Trophoblast cell (in vitro differentiated cells and primary cell): ENCODE measurements around the gene SREBF2.

Experiments
- DNase-seq, 2 donors: peaks; one replicate each; pipeline ENCODE4 v3.0.0-alpha.2; 2016
- H2AFZ ChIP-seq: 2 replicates; pipeline ENCODE4 v1.6.1; 2013; ENCODE audit warnings: low read length, moderate library complexity, mild to moderate bottlenecking; ENCODE audit not compliant: insufficient read depth, poor library complexity
- H2AK5ac ChIP-seq: 2 replicates; pipeline ENCODE4 v1.6.1; 2013; ENCODE audit warnings: mild to moderate bottlenecking, low read length
- H2BK120ac ChIP-seq: 2 replicates; pipeline ENCODE4 v1.6.1; 2013; ENCODE audit warnings: low read length, mild to moderate bottlenecking, moderate library complexity; ENCODE audit not compliant: insufficient read depth, poor library complexity
- H2BK12ac ChIP-seq: 2 replicates; pipeline ENCODE4 v1.6.1; 2013; ENCODE audit warnings: mild to moderate bottlenecking, low read length, moderate library complexity
- H2BK5ac ChIP-seq: 2 replicates; pipeline ENCODE4 v1.6.1; 2013; ENCODE audit warnings: low read length, low read depth, moderate library complexity, mild to moderate bottlenecking; ENCODE audit not compliant: poor library complexity
- H3K14ac ChIP-seq: 2 replicates; pipeline ENCODE4 v1.6.1; 2013; ENCODE audit warnings: mild to moderate bottlenecking, low read length
- H3K18ac ChIP-seq: 2 replicates; pipeline ENCODE4 v1.6.1; 2013; ENCODE audit warnings: mild to moderate bottlenecking, low read length
- H3K23ac ChIP-seq: 2 replicates; pipeline ENCODE4 v1.6.1; 2013; ENCODE audit warnings: low read length
- H3K27ac ChIP-seq: 2 replicates; pipeline ENCODE4 v1.5.1; 2013; ENCODE audit warnings: low read depth, mild to moderate bottlenecking, inconsistent platforms, low read length, moderate library complexity
- H3K27me3 ChIP-seq: 2 replicates; pipeline ENCODE4 v1.6.1; 2013; ENCODE audit warnings: inconsistent platforms, mild to moderate bottlenecking, low read length, moderate library complexity; ENCODE audit not compliant: insufficient read depth
- H3K36me3 ChIP-seq, 2 experiments: 1 replicate in 1 of 2; 2 replicates in 1 of 2; pipeline ENCODE4 v1.6.1; 2013; ENCODE audit warnings: low read length in 2 of 2, mild to moderate bottlenecking in 2 of 2, moderate library complexity in 1 of 2; ENCODE audit not compliant: insufficient read depth in 2 of 2, control insufficient read depth in 1 of 2
- H3K4ac ChIP-seq: 2 replicates; pipeline ENCODE4 v1.6.1; 2013; ENCODE audit warnings: low read depth, mild to moderate bottlenecking, low read length, moderate library complexity
- H3K4me1 ChIP-seq, 2 experiments: 1 replicate in 1 of 2; 2 replicates in 1 of 2; pipeline ENCODE4 v1.6.1; 2013; ENCODE audit warnings: low read length in 2 of 2, mild to moderate bottlenecking in 2 of 2, moderate library complexity in 1 of 2; ENCODE audit not compliant: insufficient read depth in 2 of 2, control insufficient read depth in 1 of 2
- H3K4me2 ChIP-seq: 2 replicates; pipeline ENCODE4 v1.6.1; 2013; ENCODE audit warnings: inconsistent platforms, mild to moderate bottlenecking, low read length, moderate library complexity
- H3K4me3 ChIP-seq: 2 replicates; pipeline ENCODE4 v1.5.1; 2013; ENCODE audit warnings: mild to moderate bottlenecking, low read depth, low read length, inconsistent platforms
- H3K79me1 ChIP-seq: one replicate; pipeline ENCODE4 v1.6.1; 2013; ENCODE audit warnings: low read length
- H3K79me2 ChIP-seq: 2 replicates; pipeline ENCODE4 v1.6.1; 2013; ENCODE audit warnings: low read length, mild to moderate bottlenecking; ENCODE audit not compliant: control insufficient read depth, insufficient read depth, poor library complexity
- H3K9ac ChIP-seq: 2 replicates; pipeline ENCODE4 v1.6.1; 2013; ENCODE audit warnings: mild to moderate bottlenecking, low read length
- H3K9me3 ChIP-seq: 2 replicates; pipeline ENCODE4 v1.6.1; 2013; ENCODE audit warnings: low read depth, mild to moderate bottlenecking, control low read depth, inconsistent platforms, low read length; ENCODE audit not compliant: insufficient read depth
- H4K12ac ChIP-seq: 2 replicates; pipeline ENCODE4 v1.6.1; 2013; ENCODE audit warnings: low read depth, mild to moderate bottlenecking, low read length, moderate library complexity
- H4K8ac ChIP-seq: 2 replicates; pipeline ENCODE4 v1.6.1; 2013; ENCODE audit warnings: low read depth, mild to moderate bottlenecking, low read length, moderate library complexity
- H4K91ac ChIP-seq: one replicate; pipeline ENCODE4 v1.6.1; 2013; ENCODE audit warnings: low read depth, mild to moderate bottlenecking, low read length, moderate library complexity
- WGBS: extraction: QIAGEN DNeasy Blood & Tissue Kit; methylation state at CpG from one replicate; pipeline ENCODE4 v1.1.7; 2013; ENCODE audit warnings: missing lambda C conversion rate; ENCODE audit not compliant: insufficient read length, insufficient coverage; ENCODE audit errors: extremely low coverage; 5-methylcytosine and 5-hydroxymethylcytosine counted together

Gene SREBF2

GRCh38 chr22:41913842-41914534, 81.1 kb downstream of the SREBF2 start:
- peaks cover 81% of the 10 kb centered on the region for H3K27me3 ChIP-seq
- no peak for DNase-seq
- H3K79me1 ChIP-seq = no peaks in the 10 kb centered on the region
- no peak overlapping the region for H3K4me3 ChIP-seq
- no peak overlapping the region for H2AK5ac ChIP-seq
- H4K12ac ChIP-seq = no peak overlapping the region
- H4K8ac ChIP-seq = no peak overlapping the region
- no CpG with 5 or more reads among the region's 79 CpGs for WGBS
- no peak overlapping the region for H2AFZ ChIP-seq
- H3K9me3 ChIP-seq = peaks cover 17% of the 10 kb centered on the region
- no peak overlapping the region for H3K23ac ChIP-seq
- peak overlapping the region; percentile 64 for H3K4me2 ChIP-seq
- no peaks in the 10 kb centered on the region for H3K36me3 ChIP-seq
- no peak overlapping the region for H3K4ac ChIP-seq
- no peak overlapping the region for H2BK5ac ChIP-seq
- H4K91ac ChIP-seq = no peak overlapping the region
- H2BK12ac ChIP-seq = no peak overlapping the region
- H3K18ac ChIP-seq = no peak overlapping the region
- H3K14ac ChIP-seq = no peak overlapping the region
- no peak overlapping the region for H3K9ac ChIP-seq
- H3K79me2 ChIP-seq = no peaks in the 10 kb centered on the region
- H3K4me1 ChIP-seq = peaks cover 4 to 16% of the 10 kb centered on the region in 2 experiments
- H3K27ac ChIP-seq = no peak overlapping the region
- no peak overlapping the region for H2BK120ac ChIP-seq

DNA sequence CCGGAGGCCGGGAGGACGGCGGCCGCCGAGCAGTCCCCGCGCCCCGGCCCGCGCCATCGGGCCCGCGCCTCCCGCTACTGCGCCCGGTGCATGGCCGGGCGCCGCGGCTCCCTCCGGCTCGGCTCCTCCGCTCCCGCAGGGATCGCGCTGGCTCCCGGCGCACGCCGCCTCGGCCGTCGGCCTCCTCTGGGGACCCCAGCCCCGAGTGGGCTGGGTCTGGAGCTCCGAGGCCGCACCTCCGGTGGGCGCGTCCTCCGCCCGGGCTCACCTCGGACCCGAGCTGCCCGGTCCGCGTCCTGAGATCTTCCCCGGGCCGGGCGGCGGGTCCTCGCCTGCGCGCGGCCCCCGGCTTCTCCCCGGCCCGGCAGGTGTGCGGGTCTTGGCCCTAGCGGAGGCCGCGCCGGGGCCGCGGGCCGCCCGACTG, 81.7 kb downstream of the SREBF2 start:
- peaks cover 81% of the 10 kb centered on the region for H3K27me3 ChIP-seq
- no peak overlapping the region for H3K4me3 ChIP-seq
- H3K9me3 ChIP-seq = peaks cover 17% of the 10 kb centered on the region
- H3K36me3 ChIP-seq = no peaks in the 10 kb centered on the region
- no peak overlapping the region for H4K12ac ChIP-seq
- no peak overlapping the region for H2BK120ac ChIP-seq
- H3K79me1 ChIP-seq = no peaks in the 10 kb centered on the region
- no peak overlapping the region for H3K18ac ChIP-seq
- WGBS = no CpG with 5 or more reads among the region's 67 CpGs
- no peak overlapping the region for H3K14ac ChIP-seq
- no peak overlapping the region for H2AK5ac ChIP-seq
- peaks cover 9 to 19% of the 10 kb centered on the region in 2 experiments for H3K4me1 ChIP-seq
- H3K4ac ChIP-seq = no peak overlapping the region
- no peak overlapping the region for H4K91ac ChIP-seq
- H3K4me2 ChIP-seq = peak overlapping the region; percentile 64
- no peak overlapping the region for H3K27ac ChIP-seq
- no peaks in the 10 kb centered on the region for H3K79me2 ChIP-seq
- no peak overlapping the region for H2BK12ac ChIP-seq
- H2BK5ac ChIP-seq = no peak overlapping the region
- no peak overlapping the region for H4K8ac ChIP-seq
- no peak for DNase-seq
- no peak overlapping the region for H2AFZ ChIP-seq
- no peak overlapping the region for H3K23ac ChIP-seq
- H3K9ac ChIP-seq = no peak overlapping the region

DNA sequence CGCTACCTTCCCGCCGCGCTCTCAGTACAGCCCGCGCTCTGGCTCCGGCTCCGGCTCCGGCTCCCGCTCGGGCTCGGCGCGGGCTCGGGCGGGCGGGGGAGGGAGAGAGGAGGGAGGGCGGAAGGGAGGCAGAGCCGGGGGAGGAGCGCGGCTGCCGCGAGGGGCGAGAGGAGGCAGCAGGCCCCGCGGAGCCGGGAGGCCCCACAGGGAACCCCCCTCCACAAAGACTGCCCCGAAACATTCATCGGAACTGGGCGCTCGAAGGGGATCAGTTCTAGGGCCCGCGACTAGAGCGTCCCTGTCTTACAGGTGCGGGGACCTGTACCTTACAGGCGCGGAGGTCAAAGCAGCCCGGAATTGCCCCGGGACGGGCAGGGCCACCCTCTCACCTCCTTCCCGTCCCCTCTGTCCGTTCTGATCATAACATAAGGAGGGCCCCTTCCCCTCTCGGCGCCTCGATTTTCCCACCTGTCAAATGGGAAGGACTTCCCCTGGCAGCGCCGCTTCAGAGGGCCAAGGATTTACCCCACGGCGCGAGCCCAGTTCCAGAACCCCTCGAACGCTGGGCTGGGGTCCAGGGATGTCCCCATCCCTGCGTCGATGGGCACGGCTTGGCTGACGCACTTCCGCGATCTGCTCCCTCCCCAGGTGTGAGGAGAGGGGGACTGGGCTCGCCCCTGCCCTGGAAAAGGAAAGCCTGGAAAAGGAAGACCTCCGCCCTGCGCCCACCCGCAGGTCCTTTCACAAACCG, 82.3 kb downstream of the SREBF2 start, which contains the start of gene SHISA8:
Gene SHISA8, minus strand, starts transcription at position 40 of the 751 bp plus-strand sequence. CDS start 407 bp downstream, outside the sequence.
- H3K23ac ChIP-seq = no peak within 1 kb of the TSS
- no CpG with 5 or more reads among the region's 63 CpGs for WGBS
- H3K4me1 ChIP-seq = peaks cover 11 to 16% of the 10 kb centered on the region in 2 experiments
- no peak within 1 kb of the TSS for H4K12ac ChIP-seq
- H3K14ac ChIP-seq = no peak within 1 kb of the TSS
- no peak within 1 kb of the TSS for H3K9ac ChIP-seq
- no peak within 1 kb of the TSS for H2AK5ac ChIP-seq
- H3K79me1 ChIP-seq = no peaks in the 10 kb centered on the region
- H3K9me3 ChIP-seq = peaks cover 16% of the 10 kb centered on the region
- H3K27me3 ChIP-seq = peaks cover 75% of the 10 kb centered on the region
- no peak within 1 kb of the TSS for H2BK12ac ChIP-seq
- peak within 1 kb of the TSS; percentile 64 for H3K4me2 ChIP-seq
- no peak within 1 kb of the TSS for H2BK120ac ChIP-seq
- no peak within 1 kb of the TSS for H3K27ac ChIP-seq
- no peak within 1 kb of the TSS for H4K8ac ChIP-seq
- H3K4ac ChIP-seq = no peak within 1 kb of the TSS
- no peak within 1 kb of the TSS for H2AFZ ChIP-seq
- no peak within 1 kb of the TSS for H3K4me3 ChIP-seq
- H3K79me2 ChIP-seq = no peaks in the 10 kb centered on the region
- no peaks in the 10 kb centered on the region for H3K36me3 ChIP-seq
- no peak within 1 kb of the TSS for H2BK5ac ChIP-seq
- peak in 1 of 2 donors; percentile 55 for DNase-seq
- H3K18ac ChIP-seq = no peak within 1 kb of the TSS
- no peak within 1 kb of the TSS for H4K91ac ChIP-seq

- no CpG with 5 or more reads among the region's 11 CpGs for WGBS
- no peak overlapping the region for H2AK5ac ChIP-seq
- H2BK12ac ChIP-seq = no peak overlapping the region
- no peak overlapping the region for H3K9ac ChIP-seq
- no peaks in the 10 kb centered on the region for H3K79me2 ChIP-seq
- H3K9me3 ChIP-seq = peaks cover 11% of the 10 kb centered on the region
- H3K4ac ChIP-seq = no peak overlapping the region
- H3K23ac ChIP-seq = no peak overlapping the region
- H4K8ac ChIP-seq = no peak overlapping the region
- no peak overlapping the region for H3K4me2 ChIP-seq
- H4K91ac ChIP-seq = no peak overlapping the region
- DNase-seq = no peak
- no peak overlapping the region for H3K18ac ChIP-seq
- no peak overlapping the region for H3K4me3 ChIP-seq
- no peak overlapping the region for H2BK120ac ChIP-seq
- peaks cover 68% of the 10 kb centered on the region for H3K27me3 ChIP-seq
- H3K36me3 ChIP-seq = no peaks in the 10 kb centered on the region
- H3K4me1 ChIP-seq = peaks cover 7 to 10% of the 10 kb centered on the region in 2 experiments
- H3K79me1 ChIP-seq = no peaks in the 10 kb centered on the region
- no peak overlapping the region for H3K14ac ChIP-seq
- no peak overlapping the region for H2BK5ac ChIP-seq
- H2AFZ ChIP-seq = no peak overlapping the region
- H3K27ac ChIP-seq = no peak overlapping the region
- H4K12ac ChIP-seq = no peak overlapping the region
These were observed 83.0 kb downstream of the SREBF2 start for GRCh38 chr22:41915786-41916493.
